Measurements from ENCODE around the gene MYLK.

The MYLK gene

DNA sequence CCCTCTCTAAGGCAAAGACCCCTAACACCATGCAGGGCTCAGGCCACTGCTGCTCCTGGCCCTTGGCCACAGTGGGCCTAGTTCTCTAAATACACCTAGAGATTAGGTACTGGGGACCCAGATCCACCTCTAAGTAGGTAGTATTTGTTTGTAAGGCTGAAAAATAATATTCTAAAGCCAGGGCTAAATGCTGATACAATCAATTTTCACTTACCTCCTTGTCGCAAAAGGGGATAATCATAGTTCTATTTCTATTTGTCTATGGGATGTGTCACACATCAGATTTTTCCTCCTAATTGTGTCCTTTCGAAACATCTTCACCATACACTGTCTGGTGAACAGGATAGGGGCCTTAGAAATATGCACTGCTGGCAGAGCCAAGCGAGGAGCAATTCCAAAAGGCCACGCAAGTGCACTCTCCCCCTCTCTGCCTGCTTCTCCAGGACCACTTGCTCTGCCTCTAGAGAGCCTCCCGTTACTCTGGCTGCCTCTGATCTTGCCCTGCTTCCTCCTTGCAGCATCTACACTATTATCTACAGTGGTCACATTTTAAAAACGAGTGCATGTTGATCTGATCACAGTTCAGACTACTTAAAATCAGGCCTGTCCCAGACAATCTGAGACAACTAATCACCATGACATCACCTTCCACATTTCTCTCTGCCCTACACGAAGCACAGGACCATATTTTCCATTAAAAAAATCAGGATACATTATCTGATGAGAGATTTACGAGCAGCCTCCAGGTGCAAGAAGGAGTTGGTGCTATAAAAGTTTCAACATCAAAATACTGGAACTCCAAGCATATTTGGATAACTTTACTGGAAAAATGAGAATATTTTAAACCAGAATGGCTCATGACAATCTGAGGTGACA is 115.4 kb downstream of the MYLK start:
- no peak for DNase-seq

DNA sequence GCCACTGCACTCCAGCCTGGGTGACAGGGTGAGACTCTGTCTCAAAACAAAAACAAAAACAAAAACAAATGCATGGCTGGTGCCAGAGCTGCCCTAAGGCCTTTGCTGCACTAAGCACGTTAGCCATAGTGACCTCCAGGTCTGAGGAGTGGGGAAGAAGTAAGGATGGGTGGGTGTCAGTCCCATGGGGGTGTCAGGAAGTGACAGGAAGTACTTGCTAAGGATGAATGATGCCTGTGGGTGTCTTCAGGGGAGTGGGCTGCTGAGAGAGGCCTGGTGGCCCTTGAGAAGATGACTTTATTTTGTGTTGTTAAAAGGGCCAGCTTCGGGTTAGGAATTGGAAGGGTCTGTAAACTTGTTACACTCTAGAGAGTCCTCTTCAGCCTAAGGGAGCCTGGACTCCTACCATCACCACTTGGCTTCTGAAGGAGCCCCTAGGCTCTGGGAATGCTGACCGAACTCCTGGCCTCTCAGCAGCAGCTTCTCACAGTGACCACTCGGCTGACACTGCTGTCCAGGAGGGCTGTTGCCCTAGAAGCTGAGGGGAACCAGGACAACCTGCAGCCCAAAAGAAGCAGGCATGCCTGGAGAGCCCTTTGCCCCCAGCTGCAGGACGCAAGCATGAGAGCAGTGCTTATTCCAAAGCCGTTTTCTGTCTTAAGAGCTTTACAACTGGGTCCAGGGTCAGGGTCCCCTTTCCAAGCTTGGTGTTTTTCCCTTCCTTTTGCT is 116.4 kb downstream of the MYLK start:
- no peak for DNase-seq

DNA sequence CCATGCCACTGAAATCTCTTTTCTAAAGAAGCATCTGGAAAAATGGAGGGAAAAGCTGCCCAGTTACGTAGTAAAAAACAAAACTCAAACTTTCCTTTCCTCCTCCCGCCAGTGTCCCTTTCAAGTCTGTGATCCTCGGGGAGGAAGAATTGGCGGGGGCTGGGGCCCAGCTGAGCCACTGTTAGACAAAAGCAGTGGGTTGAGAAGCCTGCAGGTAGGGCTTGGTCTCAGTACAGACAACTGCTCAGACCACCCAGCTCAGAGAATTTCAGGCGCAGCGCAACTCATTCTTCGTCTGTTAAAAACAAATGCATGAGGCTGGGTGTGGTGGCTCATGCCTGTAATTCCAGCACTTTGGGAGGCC is 117.1 kb downstream of the MYLK start:
- no peak for DNase-seq

DNA sequence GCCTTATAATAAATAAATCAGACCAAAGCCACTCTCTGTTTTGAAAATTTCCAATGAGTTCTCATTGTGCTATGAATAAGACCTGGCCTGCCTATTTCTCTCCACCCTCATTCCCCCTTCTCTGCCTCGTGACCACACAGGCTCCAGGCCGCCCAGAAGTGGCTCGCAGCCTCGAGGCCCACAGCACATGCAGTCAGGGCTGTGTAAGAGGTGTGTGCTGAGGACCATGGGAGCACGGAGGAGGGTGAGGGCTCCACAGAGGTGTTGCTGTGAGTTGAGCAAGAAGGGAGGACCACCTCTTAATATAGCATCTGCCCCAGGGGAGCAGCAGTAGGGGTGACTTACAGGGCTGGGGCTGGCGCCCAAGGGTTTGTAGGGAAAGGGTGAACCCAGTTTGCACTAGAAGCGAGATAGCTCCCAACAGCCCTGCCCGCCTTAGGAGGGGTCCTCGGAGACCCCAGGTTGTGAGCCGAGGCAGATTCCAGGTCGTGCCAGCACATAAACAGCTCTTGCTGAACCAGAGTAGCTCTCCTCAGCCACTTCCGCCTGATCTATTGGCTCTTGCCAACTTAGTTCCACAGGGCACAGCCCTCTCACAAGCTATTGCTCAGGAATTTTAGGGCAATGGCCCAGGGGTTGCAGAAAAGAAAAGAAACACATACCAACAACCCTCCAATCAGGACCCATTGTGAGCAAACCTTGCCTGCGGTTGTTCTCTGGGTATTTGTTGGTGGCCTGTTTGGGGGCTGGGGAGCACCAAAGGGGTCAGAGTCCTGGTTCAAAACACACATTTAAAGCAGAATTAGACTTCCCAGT is 117.7 kb downstream of the MYLK start:
- no peak for DNase-seq

GRCh38 chr3:123765475-123766128 is 118.5 kb downstream of the MYLK start:
- no peak for DNase-seq

- DNase-seq: no peak
These were observed 119.5 kb downstream of the MYLK start for GRCh38 chr3:123764647-123765046.

GRCh38 chr3:123762805-123763204 is 121.3 kb downstream of the MYLK start:
- DNase-seq: no peak

DNA sequence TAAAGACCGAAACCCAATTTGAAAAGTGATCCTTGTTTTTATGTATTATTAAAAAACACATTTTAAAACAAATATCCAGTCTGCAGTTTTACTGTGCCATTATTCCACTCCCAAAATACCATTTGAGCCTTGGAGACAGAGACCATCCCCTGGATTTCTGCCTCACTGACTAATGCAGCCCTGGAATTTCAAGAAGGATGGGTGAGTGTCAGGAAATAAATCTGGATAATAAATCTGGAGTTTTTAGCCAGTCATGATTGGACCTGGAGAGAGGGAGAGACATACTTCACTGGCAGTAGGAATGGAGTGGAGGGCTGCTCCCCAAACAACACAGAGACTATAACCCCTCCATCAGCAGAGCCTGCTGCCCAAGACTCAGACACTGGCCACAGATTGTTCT is 123.3 kb downstream of the MYLK start:
- no peak for DNase-seq

DNA sequence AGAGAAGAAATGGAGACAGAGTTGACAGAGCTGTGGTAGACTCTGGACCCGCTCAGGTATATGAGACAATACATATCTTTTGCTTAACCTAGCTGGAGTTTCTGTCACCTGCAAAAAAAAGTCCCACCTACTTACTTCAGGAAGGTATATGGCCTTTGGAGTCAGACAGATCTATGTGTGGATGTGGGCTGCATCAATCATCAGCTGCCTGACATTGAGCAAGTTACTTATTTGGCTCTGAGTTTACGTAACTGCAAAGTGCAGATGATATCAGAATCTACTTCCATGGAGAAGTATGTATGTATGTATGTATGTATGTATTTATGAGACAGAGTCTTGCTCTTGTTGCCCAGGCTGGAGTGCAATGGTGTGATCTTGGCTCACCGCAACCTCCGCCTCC is 124.3 kb downstream of the MYLK start:
- DNase-seq: no peak

GRCh38 chr3:123759311-123759710 is 124.8 kb downstream of the MYLK start:
- no peak for DNase-seq

DNA sequence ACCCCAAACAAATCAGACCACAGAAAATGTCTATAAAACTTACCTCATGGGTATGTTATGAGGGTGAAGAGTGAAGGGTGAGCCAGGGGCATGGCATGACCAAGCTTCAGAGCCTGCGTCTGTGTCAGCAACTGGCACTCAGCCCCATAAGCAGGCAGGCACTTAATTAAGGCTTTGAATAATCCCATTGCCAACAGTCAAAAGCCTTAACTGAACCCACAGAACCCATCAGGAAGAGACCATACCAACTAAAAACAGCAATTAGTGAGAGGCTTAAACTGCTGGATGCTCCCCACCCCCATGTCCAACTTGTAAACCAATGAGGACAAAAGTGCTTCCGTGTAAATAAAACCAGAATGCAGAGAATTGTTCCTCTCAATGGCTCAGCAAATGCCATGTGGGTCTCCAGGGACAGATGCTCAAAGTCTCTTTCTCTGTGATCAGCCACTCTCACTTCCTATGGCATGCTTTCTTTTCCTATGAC is 126.0 kb downstream of the MYLK start:
- no peak for DNase-seq

- no peak for DNase-seq
These were observed 126.7 kb downstream of the MYLK start for GRCh38 chr3:123757281-123757940.

- no peak for DNase-seq
These were observed 128.6 kb downstream of the MYLK start for GRCh38 chr3:123755501-123755900.

DNA sequence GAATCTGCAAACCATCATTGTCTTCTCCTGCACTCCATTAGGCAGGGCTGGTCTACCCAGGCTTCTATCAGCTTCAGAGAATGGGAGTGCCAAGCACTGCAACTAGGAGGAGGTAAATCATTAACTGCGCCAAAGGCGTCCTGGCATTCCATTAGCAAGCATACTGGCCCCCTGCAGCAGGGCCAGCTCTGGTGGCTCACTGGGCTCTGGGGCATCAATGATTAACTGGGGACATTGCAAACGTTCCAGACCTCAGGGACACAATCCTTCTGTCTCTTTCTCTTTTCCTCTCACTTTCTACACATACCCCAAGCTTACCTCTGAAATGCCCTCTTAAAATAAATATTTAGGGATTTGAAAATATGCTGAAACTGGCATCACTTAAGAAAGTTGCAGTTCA is 129.0 kb downstream of the MYLK start:
- no peak for DNase-seq

DNA sequence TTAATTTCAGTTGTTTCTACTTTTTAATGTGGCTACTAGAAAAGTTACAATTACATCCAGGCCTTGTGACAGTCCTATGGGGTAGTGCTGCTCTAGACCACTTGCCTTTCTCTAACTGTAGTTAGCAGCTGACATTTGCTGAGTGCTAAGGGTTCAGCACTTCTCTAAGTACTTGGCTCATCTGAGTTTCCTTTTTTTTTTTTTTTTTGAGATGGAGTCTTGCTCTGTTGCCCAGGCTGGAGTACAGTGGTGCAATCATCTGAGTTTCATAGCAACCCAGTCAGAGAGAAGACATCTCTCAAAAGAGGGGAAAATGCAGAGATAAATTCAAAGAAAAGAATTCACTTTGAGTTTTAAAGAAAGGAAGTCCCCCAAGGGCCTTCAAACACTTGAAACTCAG is 130.8 kb downstream of the MYLK start:
- DNase-seq: no peak

- DNase-seq: no peak
These were observed 131.9 kb downstream of the MYLK start for GRCh38 chr3:123752228-123752627.

DNA sequence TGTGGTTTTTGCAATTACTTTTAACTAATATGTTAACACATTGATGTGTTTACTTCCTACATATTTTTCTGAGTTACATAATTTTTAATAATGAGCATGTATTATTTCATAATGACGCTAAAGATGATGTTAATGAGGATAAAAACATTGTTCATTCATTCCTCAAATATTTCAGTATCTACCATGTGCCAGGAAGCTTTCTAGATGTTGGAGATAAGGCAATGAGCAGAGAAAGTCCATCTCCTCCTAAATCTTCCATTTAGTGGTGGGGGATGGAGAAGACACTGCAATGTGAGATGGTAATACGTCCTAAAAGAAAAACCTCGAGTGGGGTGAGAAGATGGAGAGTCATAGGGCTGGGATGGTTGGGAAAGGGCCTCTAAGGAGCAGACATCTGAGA is 132.7 kb downstream of the MYLK start:
- DNase-seq: no peak

DNA sequence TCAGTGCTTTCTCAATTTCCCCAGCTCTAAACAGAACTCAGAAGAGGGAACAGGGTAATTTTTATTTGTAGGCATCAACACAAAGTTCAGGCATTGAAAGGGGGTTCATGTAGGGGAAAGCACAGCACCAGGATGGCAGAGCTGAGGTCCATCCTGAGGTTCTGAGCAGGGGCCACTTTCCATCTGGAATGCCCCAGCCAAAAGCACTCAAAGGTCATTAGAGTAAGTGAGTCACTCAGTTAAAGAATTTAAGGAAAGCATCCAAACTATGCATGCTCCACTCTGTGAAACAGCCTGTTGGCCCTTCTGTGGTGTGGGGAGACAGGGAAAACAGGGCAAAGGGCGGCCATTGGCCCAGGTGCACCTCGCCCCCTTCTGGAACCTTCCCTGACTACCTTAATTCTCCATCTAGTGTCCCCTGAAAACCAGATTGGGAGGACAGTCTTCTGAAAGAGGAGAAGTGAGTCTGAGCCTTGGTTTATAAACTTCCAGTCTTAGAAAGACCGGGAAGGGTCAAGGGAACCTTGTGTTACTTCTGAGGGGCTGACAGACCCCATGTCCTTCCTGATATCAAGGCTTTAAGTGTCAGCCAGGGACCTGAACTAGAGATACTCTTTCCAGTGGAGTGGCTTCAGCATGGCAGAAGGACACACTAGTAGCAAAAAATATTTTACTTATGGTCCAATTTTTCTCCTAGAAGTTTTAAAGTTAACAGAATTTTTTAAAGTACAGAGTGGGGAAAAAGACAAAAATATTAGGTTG is 133.3 kb downstream of the MYLK start:
- DNase-seq: no peak

DNA sequence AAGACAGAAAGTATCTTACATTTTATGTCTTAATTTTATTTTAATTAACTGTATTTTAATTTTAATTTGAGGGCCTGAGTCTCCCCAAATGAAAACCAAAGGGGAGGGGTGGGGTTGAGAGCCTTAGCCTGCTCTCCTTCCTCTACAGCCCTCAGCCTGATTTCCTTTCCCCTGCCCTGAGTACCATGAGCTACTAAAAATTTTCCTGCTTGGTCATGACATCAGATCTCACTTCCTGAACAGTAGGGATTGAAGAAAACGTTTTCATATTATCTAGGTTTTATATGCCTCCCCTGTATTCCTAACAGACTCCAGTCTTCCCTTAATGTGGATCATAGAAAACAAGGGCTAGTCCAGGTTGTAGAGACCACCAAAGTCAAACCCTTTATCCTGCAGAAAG is 133.9 kb downstream of the MYLK start:
- DNase-seq: no peak

GRCh38 chr3:123749711-123750110 is 134.4 kb downstream of the MYLK start:
- no peak for DNase-seq

GRCh38 chr3:123745184-123745855 is 138.8 kb downstream of the MYLK start:
- DNase-seq: no peak

Measured in activated effector memory CD4-positive, alpha-beta T cell treated with anti-CD3 and anti-CD28 coated beads, Interleukin-2, amount 50 U/mL, for 16 hours (primary cell).